ENCODE results near the gene EMC10.

Gene EMC10

GRCh38 chr19:50428772-50429463 is 47.4 kb upstream of the EMC10 start:
- TF ChIP-seq CTCF (IDR thresholded peaks at IDR 0.05; ENCODE audit: low read depth, low read length, poor library complexity, severe bottlenecking) (no peak), EZH2phosphoT487 (IDR thresholded peaks at IDR 0.05; ENCODE audit: borderline replicate concordance, low read length) (no peak)
- Histone ChIP-seq H3K4me3 (ENCODE audit: low read length) (peak overlapping the region; percentile 80), H3K4me2 (ENCODE audit: low read length) (peak overlapping the region; percentile 84), H3K9me3 (ENCODE audit: control insufficient read depth, insufficient read depth, low read length) (no peaks in the 10 kb centered on the region), H3K9me2 (replicated peaks; ENCODE audit: control insufficient read depth, low read length) (no peaks in the 10 kb centered on the region), H3K36me3 (ENCODE audit: control insufficient read depth, low read length) (peaks cover 45% of the 10 kb centered on the region), H3K27me3 (ENCODE audit: control insufficient read depth, low read length) (no peaks in the 10 kb centered on the region), H3F3A (ENCODE audit: control insufficient read depth, insufficient read depth) (peaks cover 68% of the 10 kb centered on the region), H3K4me1 (ENCODE audit: control insufficient read depth, low read length) (peaks cover 76% of the 10 kb centered on the region), H3K79me2 (ENCODE audit: control insufficient read depth, low read length) (peaks cover 12% of the 10 kb centered on the region), H3K27ac (ENCODE audit: low read depth, low read length) (peak overlapping the region; percentile 96), H4K20me1 (ENCODE audit: control insufficient read depth, insufficient read depth, low read depth, low read length) (no peaks in the 10 kb centered on the region)

- Histone ChIP-seq H3K4me2 (ENCODE audit: low read length) (peak overlapping the region; percentile 84), H3K9me3 (ENCODE audit: control insufficient read depth, insufficient read depth, low read length) (no peaks in the 10 kb centered on the region), H3F3A (ENCODE audit: control insufficient read depth, insufficient read depth) (peaks cover 65% of the 10 kb centered on the region), H3K36me3 (ENCODE audit: control insufficient read depth, low read length) (peaks cover 40% of the 10 kb centered on the region), H3K27me3 (ENCODE audit: control insufficient read depth, low read length) (no peaks in the 10 kb centered on the region), H3K9me2 (replicated peaks; ENCODE audit: control insufficient read depth, low read length) (no peaks in the 10 kb centered on the region), H4K20me1 (ENCODE audit: control insufficient read depth, insufficient read depth, low read depth, low read length) (no peaks in the 10 kb centered on the region), H3K4me3 (ENCODE audit: low read length) (peak overlapping the region; percentile 80), H3K4me1 (ENCODE audit: control insufficient read depth, low read length) (peaks cover 89% of the 10 kb centered on the region), H3K27ac (ENCODE audit: low read depth, low read length) (peak overlapping the region; percentile 96), H3K79me2 (ENCODE audit: control insufficient read depth, low read length) (peaks cover 12% of the 10 kb centered on the region)
- TF ChIP-seq EZH2phosphoT487 (IDR thresholded peaks at IDR 0.05; ENCODE audit: borderline replicate concordance, low read length) (no peak), CTCF (IDR thresholded peaks at IDR 0.05; ENCODE audit: low read depth, low read length, poor library complexity, severe bottlenecking) (no peak)
Observed at GRCh38 chr19:50430888-50431342, 45.4 kb upstream of the EMC10 start.

GRCh38 chr19:50431343-50432220 is 44.7 kb upstream of the EMC10 start:
- Histone ChIP-seq H3F3A (ENCODE audit: control insufficient read depth, insufficient read depth) (peaks cover 61% of the 10 kb centered on the region), H3K79me2 (ENCODE audit: control insufficient read depth, low read length) (peaks cover 12% of the 10 kb centered on the region), H3K9me3 (ENCODE audit: control insufficient read depth, insufficient read depth, low read length) (no peaks in the 10 kb centered on the region), H3K4me1 (ENCODE audit: control insufficient read depth, low read length) (peaks cover 91% of the 10 kb centered on the region), H3K27me3 (ENCODE audit: control insufficient read depth, low read length) (no peaks in the 10 kb centered on the region), H3K4me3 (ENCODE audit: low read length) (peak overlapping the region; percentile 80), H3K27ac (ENCODE audit: low read depth, low read length) (peak overlapping the region; percentile 96), H4K20me1 (ENCODE audit: control insufficient read depth, insufficient read depth, low read depth, low read length) (no peaks in the 10 kb centered on the region), H3K9me2 (replicated peaks; ENCODE audit: control insufficient read depth, low read length) (no peaks in the 10 kb centered on the region), H3K36me3 (ENCODE audit: control insufficient read depth, low read length) (peaks cover 43% of the 10 kb centered on the region), H3K4me2 (ENCODE audit: low read length) (peak overlapping the region; percentile 84)
- TF ChIP-seq EZH2phosphoT487 (IDR thresholded peaks at IDR 0.05; ENCODE audit: borderline replicate concordance, low read length) = no peak
